Occipital lobe (tissue), 2 donors: Measurements from ENCODE around the gene BRPF1. TPM values are rescaled to one million over a fixed set of nuclear protein-coding genes. Genes with fewer than 3 reads are reported as not detected.

ENCODE experiments used
- DNase-seq: peaks from one replicate; lab custom pipeline; 2025; lab: John Stamatoyannopoulos, UW
- total RNA-seq: library from RNA; depleted of rRNA; stranded (reverse); fragments of >200 nt; gene quantifications from one replicate; pipeline ENCODE4 v1.2.3, GENCODE V29; 2014

BRPF1 gene
- total RNA-seq, 1 donor from 2014 or later: 16.8 TPM

GRCh38 chr3:9730657-9731205, 804 bp upstream of the BRPF1 start:
- DNase-seq: no peak

- no peak for DNase-seq
These were observed 675 bp downstream of the BRPF1 start for GRCh38 chr3:9732080-9732739.

GRCh38 chr3:9732740-9733115, 1.2 kb downstream of the BRPF1 start:
- no peak for DNase-seq

GRCh38 chr3:9736831-9737230, 5.3 kb downstream of the BRPF1 start:
- DNase-seq: peak; percentile 38

GRCh38 chr3:9739181-9739580, 7.6 kb downstream of the BRPF1 start:
- DNase-seq: no peak

GRCh38 chr3:9742560-9742959, 11.0 kb downstream of the BRPF1 start:
- no peak for DNase-seq

- no peak for DNase-seq
These were observed 12.0 kb downstream of the BRPF1 start for GRCh38 chr3:9743548-9743947.

GRCh38 chr3:9744162-9744561, 12.6 kb downstream of the BRPF1 start:
- no peak for DNase-seq

GRCh38 chr3:9745521-9745920, 14.0 kb downstream of the BRPF1 start:
- DNase-seq: no peak

- DNase-seq: peak; percentile 38
These were observed 14.8 kb downstream of the BRPF1 start for GRCh38 chr3:9746330-9746729.

- DNase-seq: no peak
These were observed 15.7 kb downstream of the BRPF1 start for GRCh38 chr3:9747267-9747666.

GRCh38 chr3:9748031-9748430, 16.5 kb downstream of the BRPF1 start:
- DNase-seq: no peak

GRCh38 chr3:9749296-9749644, 17.7 kb downstream of the BRPF1 start:
- no peak for DNase-seq

- peak; percentile 97 for DNase-seq
These were observed 18.4 kb downstream of the BRPF1 start, which contains the start of gene OGG1 for GRCh38 chr3:9749645-9750555. Gene OGG1, plus strand, starts transcription at chr3:9749952. Its CDS starts 335 bp downstream, at chr3:9750287.

GRCh38 chr3:9750556-9751411, 19.2 kb downstream of the BRPF1 start:
- DNase-seq: no peak

- no peak for DNase-seq
These were observed 23.1 kb downstream of the BRPF1 start for GRCh38 chr3:9754678-9755077.

- DNase-seq: no peak
These were observed 25.9 kb downstream of the BRPF1 start for GRCh38 chr3:9757427-9757826.

GRCh38 chr3:9760779-9761505, 29.4 kb downstream of the BRPF1 start:
- no peak for DNase-seq

- DNase-seq: no peak
These were observed 30.4 kb downstream of the BRPF1 start for GRCh38 chr3:9761919-9762318.

GRCh38 chr3:9762871-9763270, 31.3 kb downstream of the BRPF1 start:
- no peak for DNase-seq

GRCh38 chr3:9765865-9766264, 34.3 kb downstream of the BRPF1 start:
- DNase-seq: no peak
